DOHH2 (cell line): ENCODE data around the gene THBS3.

Experiments used
- H3F3A ChIP-seq: fragments of 200-600 bp; sonication (generic), shearing (Covaris generic); 2 replicates; pipeline ENCODE4 v1.6.0; 2016; ENCODE audit warnings: antibody characterized with exemption, mild to moderate bottlenecking; ENCODE audit not compliant: control insufficient read depth, insufficient read depth
- H3K27ac ChIP-seq: fragments of 200-600 bp; sonication (generic); 2 replicates; pipeline ENCODE4 v1.5.1; 2014; ENCODE audit warnings: low read depth, mild to moderate bottlenecking, low read length, moderate library complexity
- H3K27me3 ChIP-seq: fragments of 200-600 bp; sonication (generic); 2 replicates; pipeline ENCODE4 v1.6.1; 2014; ENCODE audit warnings: mild to moderate bottlenecking, low read length, mixed read lengths; ENCODE audit not compliant: control insufficient read depth
- H3K36me3 ChIP-seq: fragments of 200-600 bp; sonication (generic); 2 replicates; pipeline ENCODE4 v1.6.1; 2014; ENCODE audit warnings: mild to moderate bottlenecking, low read length, moderate library complexity, mixed read lengths; ENCODE audit not compliant: control insufficient read depth
- H3K4me1 ChIP-seq: fragments of 200-600 bp; sonication (generic); 2 replicates; pipeline ENCODE4 v1.6.1; 2014; ENCODE audit warnings: mild to moderate bottlenecking, low read length, mixed read lengths; ENCODE audit not compliant: control insufficient read depth
- H3K4me2 ChIP-seq: fragments of 200-600 bp; sonication (generic); 2 replicates; pipeline ENCODE4 v1.6.0; 2014; ENCODE audit warnings: mild to moderate bottlenecking, low read length, moderate library complexity
- H3K4me3 ChIP-seq: fragments of 200-600 bp; sonication (generic); 2 replicates; pipeline ENCODE4 v1.5.1; 2014; ENCODE audit warnings: mild to moderate bottlenecking, low read length, mixed read lengths
- H3K79me2 ChIP-seq: fragments of 200-600 bp; sonication (generic); 2 replicates; pipeline ENCODE4 v1.6.1; 2014; ENCODE audit warnings: mild to moderate bottlenecking, low read length, mixed read lengths; ENCODE audit not compliant: control insufficient read depth
- H3K9me2 ChIP-seq: fragments of 200-600 bp; sonication (generic); replicated peaks from 2 replicates; pipeline ENCODE4 v1.6.1; 2014; ENCODE audit warnings: mild to moderate bottlenecking, low read length, mixed read lengths; ENCODE audit not compliant: control insufficient read depth
- H3K9me3 ChIP-seq: fragments of 200-600 bp; sonication (generic); 2 replicates; pipeline ENCODE4 v1.6.1; 2014; ENCODE audit warnings: antibody characterized with exemption, low read length, mixed read lengths; ENCODE audit not compliant: control insufficient read depth, insufficient read depth
- H4K20me1 ChIP-seq: fragments of 200-600 bp; sonication (generic); 2 replicates; pipeline ENCODE4 v1.6.0; 2014; ENCODE audit warnings: low read depth, mild to moderate bottlenecking, antibody characterized with exemption, low read length, moderate library complexity; ENCODE audit not compliant: control insufficient read depth, insufficient read depth
- EZH2phosphoT487 ChIP-seq: fragments of 200-600 bp; sonication (generic); IDR thresholded peaks from 2 replicates; pipeline ENCODE4 v1.6.1; 2017; ENCODE audit warnings: borderline replicate concordance, mild to moderate bottlenecking, antibody characterized with exemption, low read length, moderate library complexity, mixed read lengths
- TF ChIP-seq, protein P1 (sequence below): fragments of 200-600 bp; sonication (generic); IDR thresholded peaks from one replicate; pipeline ENCODE4 v1.5.1; 2014; ENCODE audit warnings: antibody characterized with exemption, mild to moderate bottlenecking, low read depth, low read length; ENCODE audit not compliant: poor library complexity, severe bottlenecking

Gene THBS3

DNA sequence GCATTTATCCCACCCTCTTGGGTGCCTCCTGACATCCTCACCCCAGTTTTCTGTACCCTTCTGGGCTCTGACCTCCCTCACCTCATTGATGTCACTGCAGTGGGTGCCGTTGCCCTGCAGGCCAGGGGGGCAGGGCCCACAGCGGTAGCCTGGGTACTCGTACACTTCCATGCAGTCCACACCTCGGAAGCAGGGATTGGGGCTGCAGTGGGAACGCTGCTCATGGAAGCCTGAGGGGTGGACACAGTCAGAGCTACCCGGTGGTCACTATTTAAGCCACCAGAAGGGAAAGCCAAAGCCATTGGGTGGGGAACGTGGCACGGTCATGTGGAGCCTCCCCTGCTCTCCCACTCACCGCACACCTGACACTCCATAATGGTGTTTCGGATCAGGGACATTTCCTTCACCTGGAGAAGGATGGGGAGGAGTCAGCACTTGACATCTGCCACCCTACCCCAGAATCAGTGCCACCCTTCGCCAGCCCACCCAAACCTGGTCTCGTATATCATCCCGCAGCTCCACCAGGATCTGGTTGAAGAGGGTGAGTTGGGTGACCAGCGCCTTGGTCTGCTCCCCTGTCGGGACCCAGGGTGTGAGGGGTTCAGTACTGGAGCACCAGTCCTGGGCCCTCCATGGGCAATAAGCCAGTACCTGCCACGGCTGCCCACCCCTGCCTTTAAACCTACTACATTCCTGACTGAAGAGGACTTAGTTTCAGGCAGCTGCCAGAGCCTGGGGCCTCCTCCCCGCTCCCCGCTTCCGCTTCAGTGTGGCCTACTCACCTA is 4.8 kb downstream of the THBS3 start:
- peaks cover 3% of the 10 kb centered on the region for H3F3A ChIP-seq
- H3K4me3 ChIP-seq, result no peak overlapping the region
- H3K79me2 ChIP-seq, result no peaks in the 10 kb centered on the region
- no peaks in the 10 kb centered on the region for H3K27me3 ChIP-seq
- no peaks in the 10 kb centered on the region for H4K20me1 ChIP-seq
- H3K4me2 ChIP-seq, result no peak overlapping the region
- H3K9me2 ChIP-seq, result no peaks in the 10 kb centered on the region
- no peaks in the 10 kb centered on the region for H3K9me3 ChIP-seq
- H3K27ac ChIP-seq, result no peak overlapping the region
- 0 out of 2 replicates have a peak, but pooled peaks cover 4% of the 10 kb centered on the region for H3K36me3 ChIP-seq
- H3K4me1 ChIP-seq, result peaks cover 14% of the 10 kb centered on the region
- TF ChIP-seq, protein P1, sequence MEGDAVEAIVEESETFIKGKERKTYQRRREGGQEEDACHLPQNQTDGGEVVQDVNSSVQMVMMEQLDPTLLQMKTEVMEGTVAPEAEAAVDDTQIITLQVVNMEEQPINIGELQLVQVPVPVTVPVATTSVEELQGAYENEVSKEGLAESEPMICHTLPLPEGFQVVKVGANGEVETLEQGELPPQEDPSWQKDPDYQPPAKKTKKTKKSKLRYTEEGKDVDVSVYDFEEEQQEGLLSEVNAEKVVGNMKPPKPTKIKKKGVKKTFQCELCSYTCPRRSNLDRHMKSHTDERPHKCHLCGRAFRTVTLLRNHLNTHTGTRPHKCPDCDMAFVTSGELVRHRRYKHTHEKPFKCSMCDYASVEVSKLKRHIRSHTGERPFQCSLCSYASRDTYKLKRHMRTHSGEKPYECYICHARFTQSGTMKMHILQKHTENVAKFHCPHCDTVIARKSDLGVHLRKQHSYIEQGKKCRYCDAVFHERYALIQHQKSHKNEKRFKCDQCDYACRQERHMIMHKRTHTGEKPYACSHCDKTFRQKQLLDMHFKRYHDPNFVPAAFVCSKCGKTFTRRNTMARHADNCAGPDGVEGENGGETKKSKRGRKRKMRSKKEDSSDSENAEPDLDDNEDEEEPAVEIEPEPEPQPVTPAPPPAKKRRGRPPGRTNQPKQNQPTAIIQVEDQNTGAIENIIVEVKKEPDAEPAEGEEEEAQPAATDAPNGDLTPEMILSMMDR, result no peak
- no peak for TF ChIP-seq EZH2phosphoT487

DNA sequence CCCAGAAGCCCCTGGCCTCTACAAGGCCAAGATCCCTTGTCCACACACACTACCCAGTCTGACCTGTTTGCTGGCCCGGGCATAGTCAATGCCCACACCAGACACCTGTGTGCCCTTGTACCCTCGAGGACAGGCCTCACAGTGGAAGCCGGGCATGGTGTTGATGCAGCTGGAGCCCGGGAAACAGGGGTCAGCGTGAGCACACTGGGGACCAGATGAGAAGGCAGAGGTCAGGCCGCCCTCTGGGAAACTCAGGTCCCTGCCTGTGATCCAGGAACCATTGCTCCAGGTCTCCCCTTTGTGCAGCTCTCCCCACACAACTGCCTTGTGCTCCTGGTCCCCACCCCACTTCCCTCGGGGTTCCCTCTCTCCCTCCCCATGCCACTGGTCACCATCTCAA is 5.5 kb downstream of the THBS3 start:
- Histone ChIP-seq H3K4me2 (no peak overlapping the region), H3F3A (no peaks in the 10 kb centered on the region), H3K79me2 (no peaks in the 10 kb centered on the region), H3K9me2 (no peaks in the 10 kb centered on the region), H3K27me3 (no peaks in the 10 kb centered on the region), H3K27ac (no peak overlapping the region), H3K36me3 (0 out of 2 replicates have a peak, but pooled peaks cover 5% of the 10 kb centered on the region), H3K4me1 (peaks cover 7% of the 10 kb centered on the region), H4K20me1 (no peaks in the 10 kb centered on the region), H3K9me3 (no peaks in the 10 kb centered on the region), H3K4me3 (no peak overlapping the region)
- TF ChIP-seq, protein P1, result no peak
- TF ChIP-seq EZH2phosphoT487, result no peak

GRCh38 chr1:155200920-155201319 is 6.8 kb downstream of the THBS3 start:
- Histone ChIP-seq H3K27me3 (no peaks in the 10 kb centered on the region), H3K27ac (no peak overlapping the region), H3K36me3 (0 out of 2 replicates have a peak, but pooled peaks cover 5% of the 10 kb centered on the region), H3K4me2 (no peak overlapping the region), H3K79me2 (no peaks in the 10 kb centered on the region), H4K20me1 (no peaks in the 10 kb centered on the region), H3K9me2 (no peaks in the 10 kb centered on the region), H3K4me3 (no peak overlapping the region), H3K4me1 (peaks cover 2% of the 10 kb centered on the region; the same call in 1 of the 2 replicates), H3K9me3 (no peaks in the 10 kb centered on the region), H3F3A (no peaks in the 10 kb centered on the region)
- TF ChIP-seq, protein P1, result no peak
- TF ChIP-seq EZH2phosphoT487, result no peak
